ENCODE results near the gene FLOT2.
"Not testable (repeated sequence)": the region's sequence is repeated elsewhere in the genome, so short reads cannot be mapped to it uniquely, and the experiment has no call there.

Gene FLOT2

GRCh38 chr17:28896884-28897768 is at the start of gene FLOT2:
Gene FLOT2 (minus strand): TSS chr17:28897733. CDS start chr17:28897574, 159 bp downstream.
- DNase-seq = peak; percentile 85

GRCh38 chr17:28946239-28946638 is 48.7 kb upstream of the FLOT2 start:
- no peak for DNase-seq

GRCh38 chr17:28944862-28945741 is 47.6 kb upstream of the FLOT2 start:
- DNase-seq = no peak

- DNase-seq = no peak
Observed at GRCh38 chr17:28944343-28944742, 46.8 kb upstream of the FLOT2 start.

GRCh38 chr17:28942925-28943324 is 45.4 kb upstream of the FLOT2 start:
- DNase-seq = no peak

- no peak for DNase-seq
Observed at GRCh38 chr17:28941251-28941650, 43.7 kb upstream of the FLOT2 start.

- DNase-seq = no peak
Observed at GRCh38 chr17:28940675-28941074, 43.1 kb upstream of the FLOT2 start.

GRCh38 chr17:28940142-28940541 is 42.6 kb upstream of the FLOT2 start:
- DNase-seq = no peak

- no peak for DNase-seq
Observed at GRCh38 chr17:28938552-28938951, 41.0 kb upstream of the FLOT2 start.

GRCh38 chr17:28937044-28937729 is 39.7 kb upstream of the FLOT2 start:
- DNase-seq = no peak

GRCh38 chr17:28935744-28936460 is 38.4 kb upstream of the FLOT2 start:
- DNase-seq = no peak

GRCh38 chr17:28934508-28934907 is 37.0 kb upstream of the FLOT2 start:
- DNase-seq = not testable (repeated sequence)

- no peak for DNase-seq
Observed at GRCh38 chr17:28929787-28930186, 32.3 kb upstream of the FLOT2 start.

- DNase-seq = no peak
Observed at GRCh38 chr17:28928061-28928460, 30.5 kb upstream of the FLOT2 start.

- no peak for DNase-seq
Observed at GRCh38 chr17:28926786-28927185, 29.3 kb upstream of the FLOT2 start.

GRCh38 chr17:28926366-28926765 is 28.8 kb upstream of the FLOT2 start:
- DNase-seq = no peak

- no peak for DNase-seq
Observed at GRCh38 chr17:28925912-28926365, 28.4 kb upstream of the FLOT2 start.

GRCh38 chr17:28920201-28920600 is 22.7 kb upstream of the FLOT2 start:
- DNase-seq = no peak

- no peak for DNase-seq
Observed at GRCh38 chr17:28918295-28918694, 20.8 kb upstream of the FLOT2 start.

- no peak for DNase-seq
Observed at GRCh38 chr17:28917465-28917864, 19.9 kb upstream of the FLOT2 start.

- no peak for DNase-seq
Observed at GRCh38 chr17:28917029-28917428, 19.5 kb upstream of the FLOT2 start.

- peak; percentile 6 for DNase-seq
Observed at GRCh38 chr17:28916302-28916934, 18.9 kb upstream of the FLOT2 start.

All from NCI-H146 (cell line).